ENCODE measurements around the gene CCDC117.

The CCDC117 gene

GRCh38 chr22:28831140-28832072 lies 58.9 kb downstream of the CCDC117 start:
- no peak for DNase-seq

GRCh38 chr22:28832731-28833130 lies 60.2 kb downstream of the CCDC117 start:
- no peak for DNase-seq

- DNase-seq = no peak
Observed at GRCh38 chr22:28833276-28833923, 60.9 kb downstream of the CCDC117 start.

- DNase-seq = no peak
Observed at GRCh38 chr22:28835630-28836189, 63.2 kb downstream of the CCDC117 start.

GRCh38 chr22:28837640-28838039 lies 65.1 kb downstream of the CCDC117 start:
- DNase-seq = no peak
